Neural progenitor cell (in vitro differentiated cells): ENCODE measurements around the gene HRC. TPM values are rescaled to one million over a fixed set of nuclear protein-coding genes. Genes with fewer than 3 reads are reported as not detected.
A peak's percentile ranks its signal among the peaks of the same experiment; 100 is the strongest.

Source experiments
- DNase-seq: peaks from one replicate; pipeline ENCODE4 v3.0.0-alpha.2; 2016; ENCODE audit warnings: low spot score
- H2AFZ ChIP-seq: fragments of 200-600 bp; sonication (generic); replicated peaks from 2 replicates; pipeline ENCODE4 v1.6.1; 2016; ENCODE audit warnings: antibody characterized with exemption
- H3F3A ChIP-seq: fragments of 200-600 bp; sonication (generic); 2 replicates; pipeline ENCODE4 v1.6.1; 2016; ENCODE audit warnings: antibody characterized with exemption, low read depth
- H3K27ac ChIP-seq: fragments of 200-600 bp; sonication (generic); 2 replicates; pipeline ENCODE4 v1.5.1; 2016; ENCODE audit warnings: mild to moderate bottlenecking
- H3K27me3 ChIP-seq: fragments of 200-600 bp; sonication (generic); 2 replicates; pipeline ENCODE4 v1.6.1; 2016; ENCODE audit warnings: mild to moderate bottlenecking, moderate library complexity
- H3K36me3 ChIP-seq: fragments of 200-600 bp; sonication (generic); 2 replicates; pipeline ENCODE4 v1.5.1; 2016
- H3K4me1 ChIP-seq: fragments of 200-600 bp; sonication (generic); 2 replicates; pipeline ENCODE4 v1.6.1; 2016; ENCODE audit warnings: mixed run types
- H3K4me2 ChIP-seq: fragments of 200-600 bp; sonication (generic); 2 replicates; pipeline ENCODE4 v1.6.1; 2016
- H3K4me3 ChIP-seq: fragments of 200-600 bp; sonication (generic); 2 replicates; pipeline ENCODE4 v1.5.1; 2016
- H3K79me2 ChIP-seq: fragments of 200-600 bp; sonication (generic); 2 replicates; pipeline ENCODE4 v1.6.1; 2016; ENCODE audit warnings: low read depth
- H3K9ac ChIP-seq: fragments of 200-600 bp; sonication (generic); 2 replicates; pipeline ENCODE4 v1.6.1; 2016
- H3K9me3 ChIP-seq: fragments of 200-600 bp; sonication (generic); 2 replicates; pipeline ENCODE4 v1.5.1; 2016; ENCODE audit warnings: low read depth
- H4K20me1 ChIP-seq: fragments of 200-600 bp; sonication (generic); 2 replicates; pipeline ENCODE4 v1.6.1; 2016; ENCODE audit warnings: low read depth
- H3K27ac Mint-ChIP-seq: 3 replicates; pipeline ENCODE4 v1.8.0; 2021; ENCODE audit warnings: mixed read lengths
- H3K27me3 Mint-ChIP-seq: 2 replicates; pipeline ENCODE4 v1.8.0; 2022; ENCODE audit warnings: low read depth, mild to moderate bottlenecking, inconsistent platforms, moderate library complexity, mixed read lengths; ENCODE audit not compliant: insufficient read depth
- H3K36me3 Mint-ChIP-seq: 3 replicates; pipeline ENCODE4 v1.8.0; 2021; ENCODE audit warnings: mixed read lengths
- H3K4me1 Mint-ChIP-seq: 3 replicates; pipeline ENCODE4 v1.8.0; 2021; ENCODE audit warnings: mixed read lengths
- H3K4me3 Mint-ChIP-seq: 3 replicates; pipeline ENCODE4 v1.8.0; 2021; ENCODE audit warnings: mild to moderate bottlenecking, moderate library complexity, mixed read lengths
- H3K9me3 Mint-ChIP-seq: 3 replicates; pipeline ENCODE4 v1.8.0; 2020; ENCODE audit warnings: mixed read lengths
- EZH2 ChIP-seq: fragments of 200-600 bp; sonication (generic); IDR thresholded peaks from 2 replicates; pipeline ENCODE4 v1.6.1; 2017; ENCODE audit warnings: antibody characterized with exemption, mild to moderate bottlenecking, moderate library complexity
- EZH2phosphoT487 ChIP-seq: fragments of 200-600 bp; sonication (generic); IDR thresholded peaks from 2 replicates; pipeline ENCODE4 v1.6.1; 2017; ENCODE audit warnings: antibody characterized with exemption
- total RNA-seq: library from RNA; depleted of rRNA; stranded (reverse); fragments of >200 nt; gene quantifications from 2 replicates; pipeline ENCODE4 v1.2.3, GENCODE V29; 2015; ENCODE audit warnings: low replicate concordance
- TF ChIP-seq, protein P1 (sequence below): fragments of 200-600 bp; sonication (generic); IDR thresholded peaks from 2 replicates; pipeline ENCODE4 v1.5.1; 2017; ENCODE audit warnings: antibody characterized with exemption, mild to moderate bottlenecking

Gene HRC
- total RNA-seq, 1 donor from 2014 or later: not detected

DNA sequence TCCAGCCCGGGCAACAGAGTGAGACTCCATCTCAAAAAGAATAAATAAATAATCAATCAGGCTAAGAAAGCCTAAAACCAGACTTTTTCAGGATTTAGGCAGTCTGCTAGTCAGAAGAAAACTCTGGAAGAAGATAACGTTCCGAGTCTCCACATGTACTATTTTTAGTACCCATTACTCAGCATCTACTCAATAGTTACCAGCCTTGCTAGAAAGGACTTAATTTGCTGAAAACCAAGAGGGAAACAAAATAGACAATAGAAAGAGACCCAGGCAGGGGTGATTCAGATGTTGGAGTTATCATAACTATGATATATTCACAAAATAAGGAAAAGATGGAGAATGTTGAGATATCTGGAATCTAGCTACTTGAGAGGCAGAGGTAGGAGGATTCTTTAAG, 44.6 kb downstream of the HRC start:
- Histone ChIP-seq H3K36me3 (no peaks in the 10 kb centered on the region), H3K27me3 (peaks cover 7% of the 10 kb centered on the region), H3K9ac (no peak overlapping the region), H3K79me2 (peaks cover 10% of the 10 kb centered on the region), H3K4me1 (peaks cover 4% of the 10 kb centered on the region), H3K27ac (no peak overlapping the region), H2AFZ (no peak overlapping the region), H3K9me3 (no peaks in the 10 kb centered on the region), H3K4me3 (no peak overlapping the region), H4K20me1 (peaks cover 53% of the 10 kb centered on the region), H3K4me2 (no peak overlapping the region), H3F3A (peaks cover 61% of the 10 kb centered on the region)
- DNase-seq: no peak
- peaks cover 14% of the 10 kb centered on the region for H3K4me1 Mint-ChIP-seq
- TF ChIP-seq, protein P1, sequence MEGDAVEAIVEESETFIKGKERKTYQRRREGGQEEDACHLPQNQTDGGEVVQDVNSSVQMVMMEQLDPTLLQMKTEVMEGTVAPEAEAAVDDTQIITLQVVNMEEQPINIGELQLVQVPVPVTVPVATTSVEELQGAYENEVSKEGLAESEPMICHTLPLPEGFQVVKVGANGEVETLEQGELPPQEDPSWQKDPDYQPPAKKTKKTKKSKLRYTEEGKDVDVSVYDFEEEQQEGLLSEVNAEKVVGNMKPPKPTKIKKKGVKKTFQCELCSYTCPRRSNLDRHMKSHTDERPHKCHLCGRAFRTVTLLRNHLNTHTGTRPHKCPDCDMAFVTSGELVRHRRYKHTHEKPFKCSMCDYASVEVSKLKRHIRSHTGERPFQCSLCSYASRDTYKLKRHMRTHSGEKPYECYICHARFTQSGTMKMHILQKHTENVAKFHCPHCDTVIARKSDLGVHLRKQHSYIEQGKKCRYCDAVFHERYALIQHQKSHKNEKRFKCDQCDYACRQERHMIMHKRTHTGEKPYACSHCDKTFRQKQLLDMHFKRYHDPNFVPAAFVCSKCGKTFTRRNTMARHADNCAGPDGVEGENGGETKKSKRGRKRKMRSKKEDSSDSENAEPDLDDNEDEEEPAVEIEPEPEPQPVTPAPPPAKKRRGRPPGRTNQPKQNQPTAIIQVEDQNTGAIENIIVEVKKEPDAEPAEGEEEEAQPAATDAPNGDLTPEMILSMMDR: no peak
- TF ChIP-seq EZH2: no peak
- no peak for TF ChIP-seq EZH2phosphoT487
- no peak overlapping the region for H3K4me3 Mint-ChIP-seq
- H3K36me3 Mint-ChIP-seq: peaks cover 24% of the 10 kb centered on the region
- no peak overlapping the region for H3K27ac Mint-ChIP-seq
- H3K27me3 Mint-ChIP-seq: peaks cover 10% of the 10 kb centered on the region
- no peaks in the 10 kb centered on the region for H3K9me3 Mint-ChIP-seq

DNA sequence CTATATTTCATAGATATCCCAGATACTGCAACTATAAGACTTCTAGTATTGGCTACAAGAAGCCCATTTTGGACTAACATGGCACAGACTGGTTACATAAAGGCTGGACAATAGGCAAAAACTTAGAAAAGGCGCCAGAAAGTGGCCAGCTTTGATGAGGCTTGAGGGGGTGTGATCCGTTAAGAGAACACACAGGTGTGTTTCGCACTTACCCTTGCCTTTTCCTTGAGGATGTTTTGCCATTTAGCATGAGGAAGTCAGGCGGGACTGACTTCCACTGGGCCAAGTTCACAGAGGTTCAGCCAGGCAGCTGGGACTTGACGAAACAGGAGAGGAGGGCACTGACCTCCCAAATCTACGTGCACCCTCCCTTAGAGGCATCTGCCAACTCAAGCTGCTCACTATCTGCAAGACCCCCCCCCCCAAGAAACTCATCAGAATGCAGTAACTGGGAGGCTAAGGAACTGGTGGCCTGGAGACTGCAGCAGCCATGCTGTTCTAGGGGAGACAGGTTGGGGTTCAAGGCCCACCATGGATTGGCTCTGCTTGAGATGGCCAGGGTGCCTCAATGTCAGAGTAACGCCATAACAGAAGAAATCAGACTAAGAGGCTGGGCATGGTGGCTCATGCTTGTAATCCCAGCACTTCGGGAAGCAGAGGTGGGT, 45.5 kb downstream of the HRC start:
- no peaks in the 10 kb centered on the region for H3K9me3 ChIP-seq
- H3K36me3 ChIP-seq: no peaks in the 10 kb centered on the region
- DNase-seq: no peak
- no peak overlapping the region for H3K9ac ChIP-seq
- Mint-ChIP-seq H3K27me3 (peaks cover 10% of the 10 kb centered on the region), H3K4me1 (peaks cover 10% of the 10 kb centered on the region), H3K9me3 (no peaks in the 10 kb centered on the region), H3K36me3 (peaks cover 30% of the 10 kb centered on the region), H3K4me3 (no peak overlapping the region), H3K27ac (peak overlapping the region; percentile 27)
- H3K4me2 ChIP-seq: no peak overlapping the region
- no peak overlapping the region for H2AFZ ChIP-seq
- peaks cover 4% of the 10 kb centered on the region for H3K4me1 ChIP-seq
- H3F3A ChIP-seq: peaks cover 63% of the 10 kb centered on the region
- peaks cover 56% of the 10 kb centered on the region for H4K20me1 ChIP-seq
- H3K79me2 ChIP-seq: peaks cover 10% of the 10 kb centered on the region
- H3K4me3 ChIP-seq: no peak overlapping the region
- no peak overlapping the region for H3K27ac ChIP-seq
- no peaks in the 10 kb centered on the region for H3K27me3 ChIP-seq
- TF ChIP-seq EZH2 (no peak), EZH2phosphoT487 (no peak)
- TF ChIP-seq, protein P1: no peak

DNA sequence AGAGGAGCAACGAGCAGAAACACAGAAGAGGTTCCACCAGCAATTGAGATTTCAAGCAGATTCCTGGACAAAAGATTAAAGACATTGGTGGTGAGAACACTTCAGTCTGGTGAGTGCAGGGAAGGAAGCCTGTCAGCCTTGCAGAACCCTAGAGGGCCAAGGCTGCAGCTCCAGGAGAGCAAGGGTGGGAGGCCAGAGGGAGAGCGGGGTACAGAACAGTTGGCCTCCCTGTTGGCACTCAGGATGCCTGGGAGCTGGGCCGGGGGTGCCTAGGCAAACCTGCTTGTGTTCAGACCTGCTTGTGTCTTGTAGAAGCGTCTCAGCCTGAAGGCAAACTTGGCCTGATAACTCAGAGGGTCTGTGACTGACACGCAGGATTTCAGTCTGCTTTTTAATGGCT, 46.1 kb downstream of the HRC start:
- Mint-ChIP-seq H3K27me3 (peaks cover 10% of the 10 kb centered on the region), H3K4me3 (peak overlapping the region; percentile 1)
- no peak overlapping the region for H3K9ac ChIP-seq

More for the DNA sequence above, 46.1 kb downstream of the HRC start:
- no peak overlapping the region for H2AFZ ChIP-seq
- no peak overlapping the region for H3K4me3 ChIP-seq
- peaks cover 10% of the 10 kb centered on the region for H3K79me2 ChIP-seq
- no peaks in the 10 kb centered on the region for H3K36me3 ChIP-seq
- no peaks in the 10 kb centered on the region for H3K9me3 ChIP-seq
- H3K9me3 Mint-ChIP-seq: no peaks in the 10 kb centered on the region
- H3K4me2 ChIP-seq: no peak overlapping the region
- H3K27ac Mint-ChIP-seq: peak overlapping the region; percentile 27
- TF ChIP-seq, protein P1: no peak
- TF ChIP-seq EZH2phosphoT487 (no peak), EZH2 (no peak)
- H3K4me1 Mint-ChIP-seq: peaks cover 10% of the 10 kb centered on the region
- no peaks in the 10 kb centered on the region for H3K27me3 ChIP-seq
- H3K4me1 ChIP-seq: peaks cover 4% of the 10 kb centered on the region
- no peak overlapping the region for H3K27ac ChIP-seq
- H4K20me1 ChIP-seq: peaks cover 61% of the 10 kb centered on the region
- peaks cover 31% of the 10 kb centered on the region for H3K36me3 Mint-ChIP-seq
- H3F3A ChIP-seq: peaks cover 69% of the 10 kb centered on the region
- DNase-seq: no peak
